ENCODE measurements around the gene VPS4B. TPM values are rescaled to one million over a fixed set of nuclear protein-coding genes. Genes with fewer than 3 reads are reported as not detected.
A peak's percentile ranks its signal among the peaks of the same experiment; 100 is the strongest.

Gene VPS4B
- total RNA-seq (10 to 100 TPM; 20.7 to 43.4 (median 36.2) TPM), polyA plus RNA-seq (10 to 100 TPM; 18.6 to 27.5 TPM)
- long read RNA-seq, donor 1, transcript VPS4B-201 (11 exons, 3,324 nt), result major isoform, 23 of 31 reads
- long read RNA-seq, donor 1, partial matches to known transcripts, result 4 of 31 reads
- long read RNA-seq, donor 1, other reads (novel, unspliced or antisense), result 4 of 31 reads
- long read RNA-seq, donor 2, transcript VPS4B-201 (11 exons, 3,324 nt), result major isoform, 11 of 13 reads
- long read RNA-seq, donor 2, partial matches to known transcripts, result 0 of 13 reads
- long read RNA-seq, donor 2, other reads (novel, unspliced or antisense), result 0 of 13 reads
- long read RNA-seq, donor 3, transcript VPS4B-201 (11 exons, 3,324 nt), result major isoform, 76 of 89 reads
- long read RNA-seq, donor 3, partial matches to known transcripts, result 2 of 89 reads
- long read RNA-seq, donor 3, other reads (novel, unspliced or antisense), result 11 of 89 reads

GRCh38 chr18:63422087-63422863 is at the start of gene VPS4B:
Gene VPS4B (minus strand): TSS chr18:63422476. CDS start chr18:63422259, 217 bp downstream.
- peak within 1 kb of the TSS; percentile 82 to 96 for H3K27ac ChIP-seq
- no peaks in the 10 kb centered on the region for H3K27me3 ChIP-seq
- H3K9me3 ChIP-seq, result no peaks in the 10 kb centered on the region
- H3K4me1 ChIP-seq (ENCODE audit: insufficient read depth), result no peaks in the 10 kb centered on the region
- H3K36me3 ChIP-seq, result no peaks in the 10 kb centered on the region
- TF ChIP-seq CTCF (IDR thresholded peaks at IDR 0.05), result peak in 2 of 3 donors; percentile 33 to 35
- TF ChIP-seq POLR2A (IDR thresholded peaks at IDR 0.05), result peak; percentile 74
- no peak for TF ChIP-seq EP300 (IDR thresholded peaks at IDR 0.05)
- 0% methylated on average over 38 to 58 of the region's 58 CpGs for WGBS, 3 donors
- intact Hi-C loops (cut with DNase I), result loop anchor here in 2 of 4 donors (2.0 to 10.0 kb wide), 4 partner anchors 55 to 897 kb away; partner anchors contain the start of genes KDSR (in 2 of the 2) and ZCCHC2 (in 1 of the 2)
- H3K4me3 ChIP-seq, result peak within 1 kb of the TSS; percentile 94
- DNase-seq, result peak; percentile 99 to 100 (median 99)

GRCh38 chr18:63470751-63471150 is 48.5 kb upstream of the VPS4B start:
- DNase-seq, result no peak
- intact Hi-C loops (cut with DNase I), result no loop called here
- no peak overlapping the region for H3K27ac ChIP-seq
- no peak for TF ChIP-seq POLR2A (IDR thresholded peaks at IDR 0.05)
- no peak for TF ChIP-seq CTCF (IDR thresholded peaks at IDR 0.05)
- no peak for TF ChIP-seq EP300 (IDR thresholded peaks at IDR 0.05)
- H3K4me1 ChIP-seq (ENCODE audit: insufficient read depth), result no peaks in the 10 kb centered on the region
- no peaks in the 10 kb centered on the region for H3K9me3 ChIP-seq
- no peaks in the 10 kb centered on the region for H3K36me3 ChIP-seq
- H3K27me3 ChIP-seq, result no peaks in the 10 kb centered on the region
- 78 to 84% (median 83%) methylated on average over 11 to 12 of the region's 12 CpGs for WGBS, 3 donors
- H3K4me3 ChIP-seq, result no peak overlapping the region

GRCh38 chr18:63468575-63468974 is 46.3 kb upstream of the VPS4B start:
- H3K9me3 ChIP-seq, result no peaks in the 10 kb centered on the region
- no peak overlapping the region for H3K27ac ChIP-seq
- H3K36me3 ChIP-seq, result no peaks in the 10 kb centered on the region
- H3K4me1 ChIP-seq (ENCODE audit: insufficient read depth), result no peaks in the 10 kb centered on the region
- no peak overlapping the region for H3K4me3 ChIP-seq
- no peak for DNase-seq
- 87 to 95% (median 87%) methylated on average over 3 of the region's 3 CpGs for WGBS, 3 donors
- intact Hi-C loops (cut with DNase I), result no loop called here
- no peak for TF ChIP-seq POLR2A (IDR thresholded peaks at IDR 0.05)
- TF ChIP-seq EP300 (IDR thresholded peaks at IDR 0.05), result no peak
- TF ChIP-seq CTCF (IDR thresholded peaks at IDR 0.05), result no peak
- no peaks in the 10 kb centered on the region for H3K27me3 ChIP-seq

- WGBS, 3 donors, result 85 to 89% (median 88%) methylated on average over 4 of the region's 4 CpGs
- Histone ChIP-seq H3K9me3 (no peaks in the 10 kb centered on the region), H3K27ac (no peak overlapping the region), H3K4me3 (no peak overlapping the region), H3K36me3 (no peaks in the 10 kb centered on the region), H3K4me1 (ENCODE audit: insufficient read depth) (no peaks in the 10 kb centered on the region), H3K27me3 (no peaks in the 10 kb centered on the region)
- intact Hi-C loops (cut with DNase I), result no loop called here
- TF ChIP-seq EP300 (IDR thresholded peaks at IDR 0.05), result no peak
- TF ChIP-seq POLR2A (IDR thresholded peaks at IDR 0.05), result no peak
- TF ChIP-seq CTCF (IDR thresholded peaks at IDR 0.05), result no peak
- no peak for DNase-seq
Observed at GRCh38 chr18:63467699-63468098, 45.4 kb upstream of the VPS4B start.

All from ovary (tissue), 10 donors.